Fibroblast of skin of back (primary cell): Measurements from ENCODE around the gene DDX10.

Experiments
- DNase-seq: peaks from one replicate; pipeline ENCODE4 v3.0.0-alpha.2; 2013

Gene DDX10

DNA sequence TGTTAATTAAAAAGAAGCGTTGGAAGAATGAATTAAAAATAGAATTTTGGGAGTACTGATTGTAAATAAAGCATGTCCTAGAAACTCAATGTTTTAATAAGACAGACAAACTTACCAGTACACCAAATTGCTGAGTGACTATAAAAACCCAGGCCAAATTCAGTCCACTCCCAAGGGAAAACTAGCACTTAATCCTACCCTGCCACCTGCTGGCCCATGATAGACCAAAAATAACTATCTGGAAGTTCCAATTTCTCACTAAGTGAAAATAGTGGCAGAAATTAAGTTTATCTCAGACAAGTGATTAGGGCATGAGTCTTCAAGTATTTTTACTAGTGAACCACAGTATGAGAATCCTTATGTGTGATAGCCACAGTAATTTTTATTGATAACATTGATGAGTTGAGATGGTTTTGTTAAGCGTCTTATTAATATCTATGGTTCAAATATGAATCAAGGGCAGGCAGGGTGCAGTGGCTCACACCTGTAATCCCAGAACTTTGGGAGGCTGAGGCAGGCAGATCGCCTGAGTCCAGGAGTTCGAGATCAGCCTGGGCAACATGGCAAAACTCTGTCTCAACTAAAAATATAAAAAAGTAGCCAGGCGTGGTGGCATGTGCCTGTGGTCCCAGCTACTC lies 9.8 kb upstream of the DDX10 start:
- peak; percentile 57 for DNase-seq

DNA sequence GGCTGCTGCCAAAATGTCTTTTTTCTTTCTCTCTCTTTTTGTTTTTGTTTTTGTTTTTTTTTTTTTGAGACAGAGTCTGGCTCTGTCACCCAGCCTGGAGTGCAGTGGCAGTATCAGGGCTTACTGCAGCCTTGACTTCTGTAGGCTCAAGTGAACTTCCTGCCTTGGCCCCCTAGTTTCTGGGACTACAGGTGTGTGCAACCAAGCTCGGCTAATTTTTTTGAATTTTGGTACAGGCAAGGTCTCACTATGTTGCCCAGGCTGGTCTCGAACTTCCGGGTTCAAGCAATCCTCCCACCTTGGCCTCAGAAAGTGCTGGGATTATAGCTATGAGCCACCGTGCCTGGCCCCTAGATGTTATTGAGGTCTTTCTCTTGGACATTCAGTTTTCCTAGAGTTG lies 2.2 kb upstream of the DDX10 start:
- DNase-seq: no peak

GRCh38 chr11:108663154-108663877 lies 1.6 kb upstream of the DDX10 start:
- DNase-seq: no peak

GRCh38 chr11:108666373-108666772 lies 1.5 kb downstream of the DDX10 start:
- peak; percentile 24 for DNase-seq

DNA sequence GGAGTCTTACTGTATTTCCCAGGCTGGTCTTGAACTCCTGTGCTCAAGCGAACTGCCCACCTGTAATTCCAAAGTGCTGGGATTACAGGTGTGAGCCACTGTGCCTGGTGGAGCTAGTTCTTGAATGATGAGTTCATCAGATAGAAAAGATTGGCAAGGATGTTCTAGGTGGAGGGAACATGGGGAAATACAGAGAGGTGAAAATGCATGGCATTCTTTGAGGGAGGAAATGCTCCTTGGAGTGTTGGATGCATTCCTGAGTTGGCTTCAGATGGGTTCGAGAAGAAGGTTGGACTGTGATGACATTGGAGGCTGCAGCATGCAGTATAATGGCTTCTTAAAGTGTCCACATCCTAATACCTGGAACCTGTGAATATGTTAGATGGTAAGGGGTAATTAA lies 4.4 kb downstream of the DDX10 start:
- DNase-seq: no peak

DNA sequence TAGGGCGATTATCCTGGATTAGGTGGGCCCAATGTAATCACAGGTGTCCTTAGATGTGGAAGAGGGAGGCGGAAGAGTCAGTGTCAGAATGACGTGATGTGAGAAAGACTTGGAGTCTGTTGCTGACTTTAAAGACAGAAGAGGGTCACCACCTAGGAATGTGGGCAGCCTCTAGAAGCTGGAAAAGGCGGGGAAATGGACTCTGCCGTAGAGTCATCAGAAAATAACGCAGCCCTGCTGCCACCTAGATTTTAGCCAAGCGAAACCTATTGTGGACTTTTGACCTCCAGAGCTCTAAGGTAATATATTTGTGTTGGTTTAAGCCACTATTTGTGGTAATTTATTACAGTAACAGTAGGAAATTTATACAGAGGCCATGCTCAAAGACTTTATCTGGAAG lies 4.8 kb downstream of the DDX10 start:
- DNase-seq: no peak

GRCh38 chr11:108670451-108670850 lies 5.6 kb downstream of the DDX10 start:
- no peak for DNase-seq

DNA sequence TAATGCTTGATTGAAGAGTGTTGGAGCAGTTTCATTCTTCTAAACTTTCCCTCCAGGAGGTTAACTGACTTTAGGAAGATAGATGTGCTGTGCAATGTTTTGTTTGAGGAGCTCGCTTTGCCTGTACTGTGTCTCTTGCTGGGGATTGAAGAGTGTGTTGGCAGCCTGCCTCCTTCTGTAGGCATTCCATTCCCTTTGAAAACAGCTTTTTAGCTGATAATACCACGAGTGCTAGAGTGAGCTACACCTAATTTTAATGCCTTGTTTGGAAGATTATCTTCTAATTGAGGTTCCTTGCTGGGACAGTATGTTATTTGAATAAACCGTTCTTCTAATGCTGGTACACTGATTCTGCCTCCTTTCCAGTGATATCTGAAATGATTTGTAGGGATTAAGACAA lies 7.2 kb downstream of the DDX10 start:
- DNase-seq: peak; percentile 76

- no peak for DNase-seq
Observed at GRCh38 chr11:108672786-108673185, 7.9 kb downstream of the DDX10 start.

- no peak for DNase-seq
Observed at GRCh38 chr11:108679045-108679444, 14.2 kb downstream of the DDX10 start.

- peak; percentile 80 for DNase-seq
Observed at GRCh38 chr11:108680271-108680670, 15.4 kb downstream of the DDX10 start.

GRCh38 chr11:108685419-108686130 lies 20.7 kb downstream of the DDX10 start:
- DNase-seq: peak; percentile 80

DNA sequence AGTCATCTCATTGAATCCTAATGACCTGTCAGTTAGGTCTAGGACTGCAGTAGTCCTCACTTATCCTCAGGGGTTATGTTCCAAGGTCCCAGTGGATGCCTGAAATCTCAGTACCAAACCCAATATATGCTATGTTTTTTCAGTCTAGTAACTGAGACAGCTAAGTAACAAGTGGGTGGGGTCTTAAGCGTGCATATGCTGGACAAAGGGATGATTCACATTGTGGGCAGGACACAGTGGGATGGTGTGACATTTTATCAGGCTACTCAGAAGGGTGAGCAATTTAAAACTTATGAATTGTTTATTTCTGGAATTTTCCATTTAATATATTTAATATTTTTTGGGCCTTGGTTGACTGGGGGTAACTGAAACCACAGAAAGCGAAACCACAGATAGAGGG lies 29.0 kb downstream of the DDX10 start:
- peak; percentile 83 for DNase-seq

DNA sequence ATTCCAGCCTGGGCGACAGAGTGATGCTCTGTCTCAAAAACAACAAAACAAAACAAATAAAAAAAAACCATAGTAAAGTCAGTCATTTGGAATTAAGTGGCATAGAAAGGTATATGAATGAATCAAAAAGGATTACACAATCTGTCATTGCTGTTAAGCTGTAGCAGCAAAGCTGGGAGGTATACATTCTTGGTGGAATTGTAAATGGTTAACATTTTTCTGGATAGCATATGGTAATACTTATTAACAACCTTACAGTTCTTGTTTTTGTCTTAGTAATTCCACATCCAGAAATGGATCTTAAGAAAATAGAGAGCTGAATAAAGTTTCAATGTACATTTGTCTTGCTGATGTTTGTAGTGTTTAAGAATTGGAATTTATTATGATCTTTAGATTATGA lies 30.0 kb downstream of the DDX10 start:
- DNase-seq: peak; percentile 74

DNA sequence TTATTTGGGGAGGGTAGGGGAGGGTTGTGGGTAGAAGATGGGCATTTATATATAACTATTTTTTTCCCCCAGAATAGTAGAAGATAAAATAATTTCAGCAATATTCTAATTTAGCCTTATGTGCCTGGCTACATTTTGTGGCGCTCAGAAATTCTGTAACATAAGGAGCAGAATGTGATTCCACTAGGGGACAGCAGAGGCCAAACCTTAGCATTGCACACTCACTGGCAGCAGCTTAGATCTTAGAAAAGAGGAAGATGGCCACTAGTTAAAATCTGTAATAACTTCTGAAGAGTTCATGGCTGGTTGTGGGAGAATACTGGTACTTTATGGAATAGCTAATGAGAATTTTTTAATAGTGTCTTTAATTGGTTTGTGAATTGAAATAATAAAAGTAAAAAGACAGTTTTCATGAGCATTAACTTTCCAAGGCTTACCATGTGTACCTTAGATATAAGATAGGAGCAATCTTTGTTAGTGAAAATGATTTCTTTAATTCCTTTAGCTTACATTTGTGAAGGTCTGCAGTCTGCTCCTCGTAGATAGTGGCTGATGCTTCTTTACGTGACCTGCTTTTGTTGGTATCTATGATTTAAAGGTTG lies 33.1 kb downstream of the DDX10 start:
- peak; percentile 75 for DNase-seq

DNA sequence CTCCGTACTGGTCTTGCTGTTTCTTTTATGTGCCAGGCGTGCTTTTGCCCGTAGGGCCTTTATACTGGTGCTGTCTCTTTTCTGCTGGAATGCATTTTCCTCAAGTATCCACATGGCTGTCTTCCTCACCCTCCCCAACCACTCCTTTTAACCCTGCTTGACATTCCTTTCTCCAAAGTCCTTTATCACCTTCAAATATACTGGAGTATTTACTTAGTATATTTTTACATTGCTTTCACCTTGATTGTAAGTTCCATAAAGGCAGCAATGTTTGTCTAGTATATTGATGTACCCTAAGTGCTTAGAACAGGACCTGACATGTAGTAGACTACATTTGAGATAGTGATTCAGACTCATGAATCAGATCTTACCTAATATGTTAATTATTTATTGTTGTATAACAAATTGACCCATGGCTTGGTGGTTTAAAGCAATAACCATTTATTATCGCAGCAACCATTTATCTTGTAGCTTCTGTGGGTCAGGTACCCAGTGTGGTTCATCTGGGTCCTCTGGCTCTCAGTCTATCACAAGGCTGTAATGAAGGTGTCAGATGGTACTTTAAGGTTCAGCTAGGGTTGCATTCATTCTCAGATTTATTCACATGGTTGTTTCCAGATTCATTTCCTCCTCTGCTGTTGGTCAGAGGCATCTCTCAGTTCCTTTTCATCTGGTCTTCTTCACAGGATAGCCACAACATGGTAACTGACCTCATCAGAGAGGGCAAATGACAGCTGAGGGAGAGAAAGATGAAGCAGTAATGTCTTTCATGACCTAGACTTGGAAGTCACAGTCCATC lies 34.2 kb downstream of the DDX10 start:
- no peak for DNase-seq

DNA sequence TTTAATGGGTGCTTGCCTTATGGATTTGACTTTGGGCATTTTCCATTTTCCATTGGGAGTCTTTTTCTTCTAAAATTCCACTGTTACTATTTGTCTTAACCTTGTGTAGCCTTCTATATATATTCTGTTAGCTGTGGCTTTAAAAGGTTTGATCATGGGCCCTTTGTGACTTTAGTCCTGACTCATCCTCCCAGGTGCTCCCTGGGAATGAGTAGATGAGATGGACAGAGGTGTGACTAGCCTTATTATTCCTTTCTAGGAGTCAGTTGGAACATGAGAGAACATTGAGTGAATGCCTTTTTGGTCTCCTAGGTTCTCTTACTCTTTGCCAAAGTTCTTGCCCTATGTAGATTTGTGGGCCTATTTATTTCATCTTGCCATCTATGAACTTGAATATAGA lies 39.0 kb downstream of the DDX10 start:
- no peak for DNase-seq

GRCh38 chr11:108705061-108705460 lies 40.2 kb downstream of the DDX10 start:
- DNase-seq: no peak

GRCh38 chr11:108708173-108708572 lies 43.3 kb downstream of the DDX10 start:
- DNase-seq: no peak

DNA sequence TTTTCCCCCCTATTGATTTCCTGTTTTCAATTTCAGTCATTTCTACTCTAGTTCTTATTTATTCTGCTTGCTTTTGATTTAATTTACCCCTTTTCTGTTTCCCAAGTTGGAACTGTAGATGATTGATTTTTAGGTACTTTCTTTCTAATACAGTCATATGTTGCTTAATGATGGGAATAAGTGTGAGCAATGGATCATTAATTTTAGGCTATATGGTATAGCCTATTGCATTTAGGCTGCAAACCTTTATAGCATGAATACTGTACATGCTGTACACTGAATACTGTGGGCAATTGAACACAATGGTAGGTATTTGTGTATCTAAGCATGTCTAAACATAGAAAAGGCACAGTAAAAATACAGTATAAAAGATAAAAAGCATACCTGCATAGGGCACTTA lies 44.9 kb downstream of the DDX10 start:
- no peak for DNase-seq

DNA sequence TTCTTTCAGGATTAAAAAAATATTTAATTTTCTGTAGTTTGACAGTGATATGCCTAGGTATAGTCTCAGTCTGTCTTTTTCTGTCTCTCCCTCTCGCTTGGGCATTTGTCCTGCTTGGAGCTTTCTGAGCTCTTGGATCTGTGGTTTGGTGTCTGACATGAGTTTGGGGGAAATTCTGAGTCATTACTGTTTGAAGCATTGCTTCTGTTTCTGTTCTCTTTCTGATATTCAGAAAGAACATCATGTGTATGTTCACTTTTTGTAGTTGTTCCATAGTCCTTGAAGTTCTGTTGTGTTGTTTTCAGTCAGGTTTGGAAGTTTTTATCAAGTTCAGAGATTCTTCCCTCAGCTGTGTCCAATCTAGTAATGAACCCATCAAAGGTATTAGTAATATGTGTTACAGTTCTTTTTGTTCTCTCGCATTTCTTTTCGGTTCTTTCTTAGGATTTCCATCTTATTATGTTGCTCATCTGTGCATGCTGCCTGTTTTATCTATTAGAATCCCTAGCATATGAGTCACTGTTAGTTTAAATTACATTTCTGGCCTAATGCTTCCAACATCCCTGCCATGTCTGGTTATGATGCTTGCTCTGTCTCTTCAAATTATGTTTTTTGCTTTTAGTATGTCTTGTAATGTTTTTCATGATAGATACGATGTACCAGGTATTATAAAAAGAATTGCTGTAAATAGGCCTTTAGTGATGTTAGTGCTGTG lies 48.4 kb downstream of the DDX10 start:
- peak; percentile 75 for DNase-seq

- DNase-seq: no peak
Observed at GRCh38 chr11:108715239-108715638, 50.4 kb downstream of the DDX10 start.
